GM04503 (cell line): ENCODE data around the gene RPS13.
"Not testable (repeated sequence)": the region's sequence is repeated elsewhere in the genome, so short reads cannot be mapped to it uniquely, and the experiment has no call there.

ENCODE experiments used
- DNase-seq: peaks from one replicate; pipeline ENCODE4 v3.0.0-alpha.2; 2012; ENCODE audit warnings: low read depth

Gene RPS13

DNA sequence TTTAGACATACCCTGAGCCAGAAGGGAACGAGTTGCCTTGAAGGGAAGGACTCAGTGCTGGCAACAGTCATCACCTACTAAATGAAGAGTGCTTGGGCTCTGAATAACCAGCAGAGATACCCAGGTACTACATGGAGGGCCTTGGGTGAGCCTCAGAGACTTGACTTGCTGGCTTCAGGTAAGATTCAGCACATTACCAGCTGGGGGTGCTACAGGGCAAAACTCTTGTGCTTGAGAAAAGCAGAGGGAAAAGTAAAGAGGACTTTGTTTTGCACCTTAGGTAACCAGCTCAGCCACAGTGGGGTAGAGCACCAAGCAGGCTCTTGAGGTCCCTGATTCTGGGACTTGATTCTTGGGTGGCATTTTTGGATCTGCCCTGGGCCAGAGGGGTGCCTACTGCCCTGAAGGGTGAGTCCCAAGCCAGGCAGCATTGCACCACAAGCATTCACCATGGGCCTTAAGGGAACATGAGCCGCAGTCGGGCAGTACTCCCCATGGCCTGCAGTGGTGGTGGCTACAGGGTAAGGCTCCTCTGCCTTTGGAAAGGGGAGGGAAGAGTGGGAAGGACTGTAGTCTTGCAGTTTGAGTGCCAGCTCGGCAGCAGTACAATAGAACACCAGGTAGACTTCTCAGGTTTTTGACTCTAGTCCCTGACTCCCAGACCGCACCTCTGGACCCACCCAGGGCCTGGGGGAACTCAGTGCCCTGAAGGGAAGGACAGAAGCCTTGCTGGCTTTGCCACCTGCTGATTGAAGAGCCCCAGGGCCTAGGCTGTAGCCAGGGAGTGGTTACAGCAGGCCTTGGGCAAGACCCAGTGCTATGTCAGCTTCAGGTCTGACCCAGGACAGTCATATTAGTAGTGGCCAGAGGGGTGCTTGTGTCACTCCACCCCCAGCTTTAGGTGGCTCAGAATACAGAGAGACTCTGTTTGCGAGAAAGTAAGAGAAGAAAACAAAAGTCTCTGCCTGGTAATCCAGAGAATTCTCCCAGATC, 40.5 kb downstream of the RPS13 start:
- no peak for DNase-seq

DNA sequence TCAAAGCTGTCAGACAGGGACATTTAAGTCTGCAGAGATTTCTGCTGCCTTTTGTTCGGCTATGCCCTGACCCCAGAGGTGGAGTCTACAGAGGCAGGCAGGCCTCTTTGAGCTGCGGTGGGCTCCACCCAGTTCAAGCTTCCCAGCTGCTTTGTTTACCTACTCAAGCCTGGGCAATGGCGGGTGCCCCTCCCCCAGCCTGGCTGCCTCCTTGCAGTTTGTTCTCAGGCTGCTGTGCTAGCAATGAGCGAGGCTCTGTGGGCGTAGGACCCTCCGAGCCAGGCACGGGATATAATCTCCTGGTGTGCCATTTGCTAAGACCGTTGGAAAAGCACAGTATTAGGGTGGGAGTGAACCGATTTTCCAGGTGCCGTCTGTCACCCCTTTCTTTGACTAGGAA, 43.4 kb downstream of the RPS13 start:
- DNase-seq, result not testable (repeated sequence)

DNA sequence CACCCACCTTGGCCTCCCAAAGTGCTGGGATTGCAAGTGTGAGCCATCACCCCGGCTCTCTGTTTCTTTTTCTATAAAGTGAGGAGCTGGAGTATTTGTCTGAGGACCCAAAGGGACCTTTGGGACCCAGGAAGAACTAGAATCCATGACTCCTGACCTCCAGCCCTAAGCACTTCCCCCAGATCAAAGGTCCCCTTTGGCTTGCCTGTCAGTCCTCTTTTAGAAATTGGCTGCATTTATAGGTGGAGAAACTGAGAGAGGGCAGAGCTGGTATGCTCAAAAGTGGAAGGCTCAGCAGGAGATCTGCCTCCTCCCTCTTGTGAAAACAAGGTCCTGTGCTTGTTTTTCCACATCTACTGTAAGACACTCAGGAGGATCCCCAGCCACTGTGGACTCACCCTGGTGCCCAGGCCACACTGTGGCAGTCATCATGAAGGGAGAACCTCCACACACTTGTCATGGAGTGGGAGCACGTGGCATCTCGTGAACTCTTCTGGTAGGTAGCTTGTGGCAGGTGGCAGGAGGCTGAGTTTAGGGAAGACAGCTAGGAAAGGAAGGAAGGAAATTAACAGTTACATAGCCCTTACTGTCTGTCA, 50.9 kb downstream of the RPS13 start:
- DNase-seq, result no peak

- DNase-seq, result no peak
These were observed 52.5 kb downstream of the RPS13 start for GRCh38 chr11:17024924-17025323.
